Stimulated activated naive CD4-positive, alpha-beta T cell (primary cell): ENCODE data around the gene CLNS1A.
"Not testable (repeated sequence)": the region's sequence is repeated elsewhere in the genome, so short reads cannot be mapped to it uniquely, and the experiment has no call there.

ENCODE experiments used
- DNase-seq, 6 experiments: peaks; one replicate each; lab custom pipeline; 2025; lab: John Stamatoyannopoulos, UW

The CLNS1A gene

GRCh38 chr11:77619576-77620198 is 17.9 kb downstream of the CLNS1A start:
- peak in 2 of 6 experiments; percentile 42 to 57 for DNase-seq

GRCh38 chr11:77617892-77618291 is 19.7 kb downstream of the CLNS1A start:
- no peak for DNase-seq

GRCh38 chr11:77611921-77612320 is 25.7 kb downstream of the CLNS1A start:
- DNase-seq = no peak

DNA sequence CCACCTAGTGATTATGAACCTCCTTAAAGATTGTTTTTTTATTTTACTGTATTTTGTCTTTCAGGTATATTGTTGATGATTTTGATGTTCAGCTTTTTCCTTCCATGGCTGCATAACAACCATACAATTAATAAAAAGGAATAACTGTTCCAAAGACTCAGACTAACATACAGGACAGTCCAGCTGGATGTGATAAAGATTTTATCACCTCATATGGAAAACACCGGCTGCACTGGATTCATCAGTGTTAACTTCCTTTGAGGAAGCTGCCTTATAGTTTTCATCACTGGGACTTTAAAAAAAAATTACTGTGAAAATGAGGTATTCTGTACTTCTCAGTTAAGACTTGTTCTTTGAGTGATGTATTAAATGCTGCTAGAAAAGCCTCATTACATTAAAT is 28.4 kb downstream of the CLNS1A start:
- DNase-seq = no peak

DNA sequence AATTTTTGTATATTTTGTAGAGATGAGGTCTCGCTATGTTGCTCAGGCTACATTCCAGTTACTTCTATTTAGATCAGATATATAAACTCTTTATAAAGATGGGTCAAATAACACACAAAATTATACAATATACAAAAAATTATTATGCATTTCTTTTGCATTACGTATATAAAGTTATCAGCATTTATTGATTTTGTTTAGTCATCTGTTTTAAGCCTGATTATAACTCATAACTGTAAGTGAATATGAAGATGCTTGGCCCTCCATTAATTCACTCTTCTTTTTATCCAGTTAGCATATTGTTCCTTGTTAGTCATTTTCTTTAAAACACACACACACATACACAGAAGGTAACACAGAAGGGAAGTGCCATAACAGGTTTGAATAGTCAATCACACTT is 33.3 kb downstream of the CLNS1A start:
- DNase-seq = no peak

DNA sequence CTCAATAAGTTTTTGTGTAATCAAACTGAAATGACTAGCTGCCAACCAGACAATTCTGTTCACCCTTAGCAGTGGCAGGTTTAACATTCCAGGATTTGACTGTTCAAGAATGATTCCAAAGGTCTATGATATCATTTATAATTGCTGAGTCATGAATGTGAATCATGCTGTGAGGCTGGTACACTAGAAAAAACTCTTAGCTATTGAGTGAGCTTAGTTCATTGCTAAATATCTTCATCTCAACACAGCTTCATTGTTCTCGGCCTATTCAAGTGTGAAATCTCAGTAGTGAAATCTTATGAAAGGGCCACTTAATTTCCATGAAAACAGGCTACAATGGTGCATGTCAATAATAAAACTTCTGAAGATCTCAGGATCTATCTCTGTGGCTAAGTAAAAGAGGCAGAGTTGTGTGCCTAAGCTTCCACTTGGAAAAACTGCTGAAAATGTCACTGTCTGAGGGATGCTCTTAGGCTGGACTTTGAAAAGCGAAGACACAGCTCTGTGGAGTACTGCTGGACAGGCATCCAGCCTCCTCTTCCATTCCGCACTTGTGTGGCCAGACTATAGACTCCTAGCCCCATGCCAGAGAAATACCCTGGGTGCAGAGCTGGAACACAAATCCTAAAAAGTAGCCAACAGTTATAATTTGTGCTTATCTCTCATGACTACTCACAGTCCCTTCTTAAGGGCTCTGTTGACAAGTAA is 35.1 kb downstream of the CLNS1A start:
- no peak for DNase-seq

DNA sequence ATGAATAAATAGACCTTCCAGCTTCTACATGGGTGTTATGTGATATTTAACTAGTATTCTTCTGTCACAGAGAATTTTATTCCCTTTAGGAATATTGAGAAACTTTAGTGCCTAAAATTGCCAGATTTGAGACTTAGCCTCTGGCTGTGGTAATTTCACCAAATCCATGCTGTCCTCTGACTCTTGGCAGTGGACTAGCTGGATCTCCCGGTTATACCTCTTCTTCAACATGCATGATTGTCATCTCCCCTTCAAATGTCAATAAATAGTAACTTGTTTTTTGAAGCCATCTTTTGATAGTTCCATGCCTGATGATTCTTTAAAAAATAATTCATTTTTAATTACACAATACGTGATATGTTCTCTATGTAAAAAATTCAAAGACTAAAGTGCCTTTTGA is 39.4 kb downstream of the CLNS1A start:
- no peak for DNase-seq

DNA sequence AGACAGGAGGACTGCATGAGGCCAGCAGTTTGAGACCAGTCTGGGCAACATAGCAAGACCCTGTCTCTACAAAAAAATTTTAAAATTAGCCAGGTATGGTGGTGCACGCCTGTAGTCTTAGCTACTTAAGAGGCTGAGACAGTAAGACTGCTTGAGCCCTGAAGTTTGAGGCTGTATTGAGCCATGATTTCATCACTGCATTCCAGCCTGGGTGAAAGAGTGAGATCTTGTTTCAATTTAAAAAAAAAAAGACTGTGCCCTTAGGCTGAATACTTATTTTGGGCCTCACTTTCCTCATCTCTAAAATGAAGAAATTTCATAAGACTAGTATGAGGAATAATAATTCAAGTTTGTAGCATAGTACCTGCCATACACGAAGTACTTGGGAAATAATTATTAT is 41.0 kb downstream of the CLNS1A start:
- no peak for DNase-seq

DNA sequence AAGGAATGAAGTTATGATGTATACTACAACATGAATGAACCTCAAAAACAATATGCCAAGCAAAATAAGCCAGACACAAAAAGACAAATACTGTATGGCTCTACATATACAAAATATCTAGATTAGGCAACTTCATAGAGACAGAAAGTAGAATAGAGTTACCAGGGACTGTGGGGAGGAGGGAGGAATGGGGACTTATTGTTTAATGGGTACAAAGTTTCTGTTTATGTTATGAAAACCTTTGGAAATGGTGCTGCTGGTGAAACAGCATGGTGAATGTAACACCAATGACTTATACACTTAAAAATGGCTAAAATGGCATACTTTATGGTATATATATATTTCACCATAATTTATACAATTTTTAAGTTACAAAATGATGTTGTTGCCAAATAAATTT is 43.7 kb downstream of the CLNS1A start:
- no peak for DNase-seq

DNA sequence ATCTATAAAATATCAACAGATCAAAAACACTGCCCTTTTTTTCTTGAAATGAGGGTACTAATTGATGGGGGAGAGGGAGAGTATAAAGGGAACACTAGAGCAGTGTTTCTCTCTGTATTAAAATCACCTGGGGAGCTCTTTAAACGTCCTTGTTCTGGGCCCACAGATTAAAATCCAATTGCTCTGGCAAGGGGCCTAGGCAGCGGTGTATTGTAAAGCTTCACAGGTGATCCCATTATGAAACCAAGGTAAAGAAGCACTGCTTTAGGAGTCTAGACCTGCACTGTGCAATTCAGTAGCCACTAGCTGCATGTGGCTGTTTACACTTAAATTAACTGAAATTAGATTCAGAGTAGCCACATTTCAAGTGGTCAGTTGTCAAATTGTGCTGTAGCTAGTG is 44.9 kb downstream of the CLNS1A start:
- no peak for DNase-seq

- peak in 3 of 6 experiments; percentile 5 to 42 (median 29) for DNase-seq
Observed at GRCh38 chr11:77590194-77590782, 47.3 kb downstream of the CLNS1A start.

- peak in 4 of 6 experiments; percentile 17 to 46 (median 26) for DNase-seq
Observed at GRCh38 chr11:77589521-77590193, 47.9 kb downstream of the CLNS1A start, which contains the start of gene AQP11. TSS of gene AQP11 (plus strand) at chr11:77589953. CDS start at chr11:77589993, 40 bp downstream.

DNA sequence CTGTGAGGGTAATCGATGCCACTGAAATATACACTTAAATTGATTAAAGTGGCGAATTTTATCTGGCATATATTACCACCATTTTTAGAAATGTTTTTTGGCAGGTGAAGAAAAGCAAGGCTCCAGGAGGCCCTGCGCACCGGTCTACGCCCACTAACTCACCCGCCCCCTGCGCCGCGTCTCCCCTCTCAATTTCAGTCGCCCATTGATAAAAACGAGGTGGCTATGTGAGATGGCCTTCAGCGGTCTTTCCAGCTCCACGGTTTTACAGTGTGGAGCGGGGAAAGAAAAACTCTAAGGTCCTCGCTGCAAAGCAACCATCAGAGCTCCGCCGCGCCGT is 48.4 kb downstream of the CLNS1A start:
- peak in 2 of 6 experiments; percentile 24 to 46 for DNase-seq

GRCh38 chr11:77580712-77581337 is 56.8 kb downstream of the CLNS1A start:
- DNase-seq = no peak

DNA sequence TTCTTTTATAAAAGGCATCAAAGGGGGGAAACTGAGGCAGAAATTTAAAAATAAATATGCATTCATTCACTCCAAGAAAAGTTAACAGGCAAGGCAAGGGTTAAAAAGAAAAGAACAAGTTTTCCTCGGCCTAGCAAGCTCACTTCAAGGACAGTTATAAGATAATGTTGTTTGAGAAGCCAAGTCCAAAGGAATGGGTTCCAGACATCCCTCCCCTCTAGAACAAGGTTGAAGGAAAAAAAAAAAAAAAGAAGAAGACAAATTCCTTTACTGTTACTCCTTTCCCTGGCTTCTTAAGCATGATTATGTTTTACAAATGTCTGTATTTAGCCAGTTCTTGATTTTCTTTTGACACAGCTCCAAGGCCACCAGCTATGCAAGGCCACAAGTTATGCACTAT is 62.2 kb downstream of the CLNS1A start:
- not testable (repeated sequence) for DNase-seq

- DNase-seq = not testable (repeated sequence)
Observed at GRCh38 chr11:77570896-77571295, 66.7 kb downstream of the CLNS1A start.

- no peak for DNase-seq
Observed at GRCh38 chr11:77569676-77570070, 67.9 kb downstream of the CLNS1A start.

- DNase-seq = no peak
Observed at GRCh38 chr11:77568916-77569675, 68.5 kb downstream of the CLNS1A start.

- no peak for DNase-seq
Observed at GRCh38 chr11:77568306-77568705, 69.3 kb downstream of the CLNS1A start.
